NCI-H524 treated with DMSO at 0.1 percent for 48 hours (cell line): ENCODE measurements around the gene NGB.

Experiments
- DNase-seq: peaks from one replicate; lab custom pipeline; 2025; lab: John Stamatoyannopoulos, UW

The NGB gene

GRCh38 chr14:77264466-77265186 is 6.4 kb downstream of the NGB start:
- no peak for DNase-seq

- DNase-seq, result no peak
Observed at GRCh38 chr14:77260631-77261030, 10.4 kb downstream of the NGB start.

GRCh38 chr14:77260199-77260598 is 10.8 kb downstream of the NGB start:
- DNase-seq, result no peak

- DNase-seq, result no peak
Observed at GRCh38 chr14:77259025-77259715, 11.8 kb downstream of the NGB start.

- DNase-seq, result no peak
Observed at GRCh38 chr14:77258566-77258965, 12.4 kb downstream of the NGB start.

- DNase-seq, result no peak
Observed at GRCh38 chr14:77257700-77258099, 13.3 kb downstream of the NGB start.

- DNase-seq, result no peak
Observed at GRCh38 chr14:77256694-77257093, 14.3 kb downstream of the NGB start.

GRCh38 chr14:77253333-77254190 is 17.4 kb downstream of the NGB start:
- DNase-seq, result no peak

GRCh38 chr14:77251870-77252269 is 19.1 kb downstream of the NGB start:
- no peak for DNase-seq

- DNase-seq, result no peak
Observed at GRCh38 chr14:77250927-77251326, 20.1 kb downstream of the NGB start.

GRCh38 chr14:77249286-77249685 is 21.7 kb downstream of the NGB start:
- DNase-seq, result no peak

- DNase-seq, result no peak
Observed at GRCh38 chr14:77248666-77249065, 22.3 kb downstream of the NGB start.

GRCh38 chr14:77246784-77247183 is 24.2 kb downstream of the NGB start:
- no peak for DNase-seq

- DNase-seq, result no peak
Observed at GRCh38 chr14:77245820-77246219, 25.2 kb downstream of the NGB start.

- DNase-seq, result no peak
Observed at GRCh38 chr14:77243853-77244252, 27.2 kb downstream of the NGB start.

GRCh38 chr14:77242752-77243151 is 28.3 kb downstream of the NGB start:
- DNase-seq, result no peak

- DNase-seq, result no peak
Observed at GRCh38 chr14:77241955-77242354, 29.1 kb downstream of the NGB start.

GRCh38 chr14:77240336-77240915 is 30.6 kb downstream of the NGB start:
- peak; percentile 78 for DNase-seq

- DNase-seq, result no peak
Observed at GRCh38 chr14:77239412-77239811, 31.6 kb downstream of the NGB start.

GRCh38 chr14:77238996-77239395 is 32.0 kb downstream of the NGB start:
- DNase-seq, result no peak

GRCh38 chr14:77238356-77238755 is 32.6 kb downstream of the NGB start:
- no peak for DNase-seq

GRCh38 chr14:77236814-77237213 is 34.2 kb downstream of the NGB start:
- DNase-seq, result no peak
